ENCODE results near the gene HDAC11.

Gene HDAC11

DNA sequence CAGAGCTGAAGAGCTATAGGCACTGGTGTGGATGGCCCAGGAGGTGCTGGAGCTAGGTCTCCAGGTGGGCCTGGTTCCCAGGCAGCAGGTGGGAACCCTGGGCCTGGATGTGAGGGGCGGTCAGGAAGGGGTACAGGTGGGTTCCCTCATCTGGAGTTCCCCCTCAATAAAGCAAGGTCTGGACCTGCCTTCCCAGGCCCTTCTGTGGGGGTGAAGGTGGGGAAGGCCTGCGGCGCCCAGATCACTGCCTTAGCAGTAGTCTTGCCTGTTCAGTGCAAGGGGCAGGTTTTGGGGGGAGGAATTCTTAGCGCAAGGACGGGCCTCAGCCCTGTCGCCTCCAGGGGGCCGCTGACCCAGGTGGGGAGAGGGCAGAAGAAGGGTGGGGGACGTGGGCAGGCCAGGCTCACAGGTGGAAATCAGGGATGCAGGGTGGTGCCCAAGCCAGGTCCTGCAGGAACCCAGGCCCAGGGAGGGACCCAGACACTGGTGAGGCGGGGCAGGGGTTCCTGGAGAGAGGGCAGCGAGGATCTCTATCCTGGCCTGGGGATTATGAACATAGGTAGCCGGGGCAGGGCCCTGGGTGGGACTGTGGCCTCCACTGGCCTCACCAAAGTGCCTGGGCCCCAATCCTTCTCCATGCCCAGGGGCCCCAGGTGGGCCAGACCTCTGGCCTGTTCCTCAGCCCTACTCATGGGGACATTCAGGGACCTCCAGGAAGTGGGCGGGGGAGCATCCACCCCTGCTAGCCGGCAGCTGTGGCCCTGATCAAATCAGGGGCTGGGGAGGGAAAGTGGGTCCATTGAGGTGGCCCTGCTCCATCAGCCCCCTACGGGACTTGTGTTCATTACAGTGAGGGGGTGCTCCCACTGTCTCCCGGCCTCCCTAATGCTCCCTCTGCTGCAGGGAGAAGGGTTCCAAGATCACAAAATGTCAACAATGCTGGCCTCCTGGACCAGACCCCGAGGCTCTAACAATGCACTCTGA, 25.3 kb downstream of the HDAC11 start:
- no peak for TF ChIP-seq FOXM1 (IDR thresholded peaks at IDR 0.05; ENCODE audit: borderline replicate concordance, low read depth)
- TF ChIP-seq RAD21 (IDR thresholded peaks at IDR 0.05; ENCODE audit: low read depth) = no peak
- TF ChIP-seq, protein P1, sequence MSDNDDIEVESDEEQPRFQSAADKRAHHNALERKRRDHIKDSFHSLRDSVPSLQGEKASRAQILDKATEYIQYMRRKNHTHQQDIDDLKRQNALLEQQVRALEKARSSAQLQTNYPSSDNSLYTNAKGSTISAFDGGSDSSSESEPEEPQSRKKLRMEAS (IDR thresholded peaks at IDR 0.05) = no peak
- no peak for TF ChIP-seq EGR1 (IDR thresholded peaks at IDR 0.05)
- TF ChIP-seq CREB1 (IDR thresholded peaks at IDR 0.05; ENCODE audit: low read depth) = no peak
- TF ChIP-seq TEAD4 (IDR thresholded peaks at IDR 0.05) = no peak
- no peak for TF ChIP-seq CEBPB (IDR thresholded peaks at IDR 0.05)
- TF ChIP-seq ZBTB7A (IDR thresholded peaks at IDR 0.05; ENCODE audit: low read depth) = no peak
- TF ChIP-seq YY1 (IDR thresholded peaks at IDR 0.05; ENCODE audit: low read depth) = no peak
- TF ChIP-seq TAF1 (IDR thresholded peaks at IDR 0.05; ENCODE audit: low read depth) = no peak
- TF ChIP-seq, protein P2, sequence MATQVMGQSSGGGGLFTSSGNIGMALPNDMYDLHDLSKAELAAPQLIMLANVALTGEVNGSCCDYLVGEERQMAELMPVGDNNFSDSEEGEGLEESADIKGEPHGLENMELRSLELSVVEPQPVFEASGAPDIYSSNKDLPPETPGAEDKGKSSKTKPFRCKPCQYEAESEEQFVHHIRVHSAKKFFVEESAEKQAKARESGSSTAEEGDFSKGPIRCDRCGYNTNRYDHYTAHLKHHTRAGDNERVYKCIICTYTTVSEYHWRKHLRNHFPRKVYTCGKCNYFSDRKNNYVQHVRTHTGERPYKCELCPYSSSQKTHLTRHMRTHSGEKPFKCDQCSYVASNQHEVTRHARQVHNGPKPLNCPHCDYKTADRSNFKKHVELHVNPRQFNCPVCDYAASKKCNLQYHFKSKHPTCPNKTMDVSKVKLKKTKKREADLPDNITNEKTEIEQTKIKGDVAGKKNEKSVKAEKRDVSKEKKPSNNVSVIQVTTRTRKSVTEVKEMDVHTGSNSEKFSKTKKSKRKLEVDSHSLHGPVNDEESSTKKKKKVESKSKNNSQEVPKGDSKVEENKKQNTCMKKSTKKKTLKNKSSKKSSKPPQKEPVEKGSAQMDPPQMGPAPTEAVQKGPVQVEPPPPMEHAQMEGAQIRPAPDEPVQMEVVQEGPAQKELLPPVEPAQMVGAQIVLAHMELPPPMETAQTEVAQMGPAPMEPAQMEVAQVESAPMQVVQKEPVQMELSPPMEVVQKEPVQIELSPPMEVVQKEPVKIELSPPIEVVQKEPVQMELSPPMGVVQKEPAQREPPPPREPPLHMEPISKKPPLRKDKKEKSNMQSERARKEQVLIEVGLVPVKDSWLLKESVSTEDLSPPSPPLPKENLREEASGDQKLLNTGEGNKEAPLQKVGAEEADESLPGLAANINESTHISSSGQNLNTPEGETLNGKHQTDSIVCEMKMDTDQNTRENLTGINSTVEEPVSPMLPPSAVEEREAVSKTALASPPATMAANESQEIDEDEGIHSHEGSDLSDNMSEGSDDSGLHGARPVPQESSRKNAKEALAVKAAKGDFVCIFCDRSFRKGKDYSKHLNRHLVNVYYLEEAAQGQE (IDR thresholded peaks at IDR 0.05; ENCODE audit: low read depth) = no peak
- no peak for TF ChIP-seq EP300 (IDR thresholded peaks at IDR 0.05; ENCODE audit: borderline replicate concordance)
- no peak for TF ChIP-seq NFIC (IDR thresholded peaks at IDR 0.05)

DNA sequence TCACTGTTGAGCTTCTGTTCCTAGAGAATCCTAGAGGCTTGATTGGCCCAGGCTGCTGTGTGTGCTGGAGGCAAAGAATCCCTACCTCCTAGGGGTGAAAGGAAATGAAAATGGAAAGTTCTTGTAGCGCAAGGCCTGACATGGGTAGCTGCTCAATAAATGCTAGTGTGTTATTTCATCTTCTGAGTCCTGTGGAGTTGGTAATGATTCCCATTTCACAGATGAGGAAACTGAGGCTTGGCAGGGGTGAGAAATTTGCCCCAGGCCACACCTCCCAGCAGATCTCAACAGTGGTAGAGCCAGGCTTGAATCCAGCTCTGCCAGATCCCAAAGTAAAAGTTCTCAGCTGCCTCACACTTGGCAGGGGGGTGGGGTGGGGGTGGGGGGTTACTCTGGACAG, 26.1 kb downstream of the HDAC11 start:
- TF ChIP-seq EP300 (IDR thresholded peaks at IDR 0.05; ENCODE audit: borderline replicate concordance) (no peak), FOXM1 (IDR thresholded peaks at IDR 0.05; ENCODE audit: borderline replicate concordance, low read depth) (no peak), ZBTB7A (IDR thresholded peaks at IDR 0.05; ENCODE audit: low read depth) (no peak), RAD21 (IDR thresholded peaks at IDR 0.05; ENCODE audit: low read depth) (no peak), EGR1 (IDR thresholded peaks at IDR 0.05) (no peak), TCF12 (IDR thresholded peaks at IDR 0.05; ENCODE audit: low read depth) (no peak), NFIC (IDR thresholded peaks at IDR 0.05) (no peak), YY1 (IDR thresholded peaks at IDR 0.05; ENCODE audit: low read depth) (no peak), CREB1 (IDR thresholded peaks at IDR 0.05; ENCODE audit: low read depth) (no peak), TAF1 (IDR thresholded peaks at IDR 0.05; ENCODE audit: low read depth) (no peak), TEAD4 (IDR thresholded peaks at IDR 0.05) (no peak), CEBPB (IDR thresholded peaks at IDR 0.05) (no peak)
- TF ChIP-seq, protein P3, sequence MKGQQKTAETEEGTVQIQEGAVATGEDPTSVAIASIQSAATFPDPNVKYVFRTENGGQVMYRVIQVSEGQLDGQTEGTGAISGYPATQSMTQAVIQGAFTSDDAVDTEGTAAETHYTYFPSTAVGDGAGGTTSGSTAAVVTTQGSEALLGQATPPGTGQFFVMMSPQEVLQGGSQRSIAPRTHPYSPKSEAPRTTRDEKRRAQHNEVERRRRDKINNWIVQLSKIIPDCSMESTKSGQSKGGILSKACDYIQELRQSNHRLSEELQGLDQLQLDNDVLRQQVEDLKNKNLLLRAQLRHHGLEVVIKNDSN (IDR thresholded peaks at IDR 0.05) = no peak
- TF ChIP-seq, protein P2 (IDR thresholded peaks at IDR 0.05; ENCODE audit: low read depth) = no peak
- TF ChIP-seq, protein P1 (IDR thresholded peaks at IDR 0.05) = no peak

DNA sequence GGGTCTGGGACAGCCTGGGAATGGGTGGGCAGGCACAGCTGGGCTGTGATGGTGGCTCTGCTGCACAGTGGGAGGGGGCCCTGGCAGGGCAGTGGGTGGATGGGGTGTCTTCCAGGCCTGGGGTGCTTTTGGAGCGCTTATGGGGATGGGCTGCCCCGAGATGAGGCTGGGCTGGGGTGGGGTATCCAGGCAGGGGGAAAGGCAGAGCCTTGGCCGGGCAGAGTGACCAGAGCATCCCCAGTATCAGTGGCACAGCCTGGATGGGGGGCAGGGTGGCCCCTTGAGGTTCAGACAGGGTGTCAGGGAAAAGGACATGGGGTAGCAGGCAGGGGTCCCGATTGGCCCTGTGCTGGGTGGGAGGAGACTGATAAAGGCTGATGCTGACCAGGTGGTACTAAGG, 26.6 kb downstream of the HDAC11 start:
- TF ChIP-seq FOXM1 (IDR thresholded peaks at IDR 0.05; ENCODE audit: borderline replicate concordance, low read depth) (no peak), TEAD4 (IDR thresholded peaks at IDR 0.05) (no peak), TCF12 (IDR thresholded peaks at IDR 0.05; ENCODE audit: low read depth) (no peak), EP300 (IDR thresholded peaks at IDR 0.05; ENCODE audit: borderline replicate concordance) (no peak), ZBTB7A (IDR thresholded peaks at IDR 0.05; ENCODE audit: low read depth) (no peak), CEBPB (IDR thresholded peaks at IDR 0.05) (no peak), RAD21 (IDR thresholded peaks at IDR 0.05; ENCODE audit: low read depth) (no peak), CREB1 (IDR thresholded peaks at IDR 0.05; ENCODE audit: low read depth) (no peak), TAF1 (IDR thresholded peaks at IDR 0.05; ENCODE audit: low read depth) (no peak)
- TF ChIP-seq, protein P1 (IDR thresholded peaks at IDR 0.05) = no peak

DNA sequence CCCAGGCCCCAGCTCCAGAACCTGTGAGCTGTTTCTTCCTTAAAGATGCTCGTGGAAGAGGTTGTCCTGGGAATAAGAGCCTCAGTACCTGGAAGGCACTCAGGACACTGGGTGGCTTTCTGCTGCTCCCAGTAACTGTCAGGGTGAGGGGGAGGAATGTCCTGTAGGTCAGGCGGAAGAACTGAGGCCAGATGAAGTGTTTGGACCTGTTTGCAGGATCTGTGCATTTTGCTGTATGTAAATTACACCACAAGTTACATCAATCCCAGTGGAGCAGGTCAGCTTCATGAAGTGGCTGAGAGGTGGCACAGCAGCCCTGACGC, 27.1 kb downstream of the HDAC11 start:
- TF ChIP-seq EGR1 (IDR thresholded peaks at IDR 0.05) = no peak
- TF ChIP-seq ZBTB7A (IDR thresholded peaks at IDR 0.05; ENCODE audit: low read depth) = no peak
- no peak for TF ChIP-seq TCF12 (IDR thresholded peaks at IDR 0.05; ENCODE audit: low read depth)
- no peak for TF ChIP-seq CREB1 (IDR thresholded peaks at IDR 0.05; ENCODE audit: low read depth)
- TF ChIP-seq TEAD4 (IDR thresholded peaks at IDR 0.05) = no peak
- TF ChIP-seq EP300 (IDR thresholded peaks at IDR 0.05; ENCODE audit: borderline replicate concordance) = no peak

DNA sequence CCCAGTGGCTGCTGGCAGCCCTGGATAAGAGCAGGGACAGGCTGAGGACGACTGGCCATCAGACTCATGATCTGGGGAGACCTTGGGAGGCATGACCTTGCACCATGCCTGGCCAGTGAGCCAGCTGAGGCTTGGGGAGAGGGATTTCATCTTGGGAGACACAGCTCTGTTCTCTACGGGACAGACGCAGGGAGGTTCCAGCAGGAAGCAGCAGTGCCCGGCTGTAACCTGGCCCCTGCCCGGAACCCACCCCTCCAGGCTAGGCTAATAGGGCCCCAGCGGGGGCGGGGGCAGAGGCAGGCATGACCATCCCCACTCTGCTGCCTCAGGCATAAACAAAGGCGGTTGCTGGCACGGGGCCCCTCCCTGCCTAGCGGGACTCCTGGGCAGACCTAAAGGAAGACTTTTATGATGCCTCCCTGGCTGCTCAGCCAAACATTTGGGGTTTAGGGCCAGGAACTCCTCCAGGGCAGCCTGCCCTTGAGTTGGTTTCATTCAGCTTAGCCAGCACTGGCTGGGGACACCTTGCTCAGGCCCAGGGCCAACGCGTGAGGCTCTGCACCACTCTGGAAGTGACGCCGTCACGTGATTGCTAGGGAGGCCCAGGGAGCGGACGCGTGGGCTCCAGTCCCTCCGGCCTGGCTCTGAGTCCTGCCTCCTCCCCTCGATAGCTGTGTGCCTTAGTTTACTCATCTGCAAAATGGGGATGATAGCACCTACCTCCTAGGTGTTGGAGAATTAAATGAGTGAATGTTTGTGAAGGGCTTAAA, 27.6 kb downstream of the HDAC11 start:
- TF ChIP-seq, protein P2 (IDR thresholded peaks at IDR 0.05; ENCODE audit: low read depth) = no peak
- TF ChIP-seq, protein P3 (IDR thresholded peaks at IDR 0.05) = 0 out of 2 replicates have a peak, but pooled peaks have one; percentile 28
- TF ChIP-seq, protein P1 (IDR thresholded peaks at IDR 0.05) = no peak
